ENCODE measurements around the gene WASHC2A.
"Not testable (repeated sequence)": the region's sequence is repeated elsewhere in the genome, so short reads cannot be mapped to it uniquely, and the experiment has no call there.

WASHC2A gene

DNA sequence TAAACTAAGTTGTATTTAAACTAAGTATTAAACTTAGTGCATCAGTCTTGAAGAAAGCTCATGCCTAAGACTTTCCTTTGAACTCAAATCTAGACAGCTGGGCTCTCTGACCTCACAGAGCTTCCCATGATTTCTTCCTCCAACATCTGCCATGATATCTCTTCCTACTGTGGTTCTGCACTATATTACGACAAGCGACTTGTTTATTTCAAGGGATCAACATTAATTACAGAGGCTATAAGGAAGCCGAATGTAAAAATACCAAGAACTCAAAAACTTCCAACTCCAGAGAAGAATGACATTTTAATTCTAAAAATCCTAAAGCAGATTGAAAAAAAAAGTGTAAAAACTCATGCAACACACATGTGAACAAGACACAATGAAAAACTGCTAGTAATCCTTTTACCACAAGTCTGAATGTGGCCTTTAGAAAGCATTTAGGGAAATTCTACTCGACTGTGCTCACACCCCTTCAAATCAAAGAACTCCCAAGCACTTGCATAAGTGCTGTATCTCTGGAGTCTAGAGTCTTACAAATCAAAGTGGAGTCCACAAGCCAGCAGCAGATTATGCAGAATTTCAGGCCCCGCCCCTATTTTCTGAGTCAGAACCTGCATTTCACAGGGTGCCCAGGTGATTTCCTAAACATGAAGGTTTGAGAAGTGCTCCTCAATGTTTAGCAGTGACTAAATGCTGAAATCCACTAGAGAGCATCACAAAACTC, 22.7 kb upstream of the WASHC2A start:
- no peak for DNase-seq (ENCODE audit: low spot score)
- in situ Hi-C loops (cut with MboI; ENCODE audit: low pct_unique_long_range_greater_than_20kb, low sequenced_read_pairs, unreplicated experiment): no loop called here
- TF ChIP-seq, protein P1, sequence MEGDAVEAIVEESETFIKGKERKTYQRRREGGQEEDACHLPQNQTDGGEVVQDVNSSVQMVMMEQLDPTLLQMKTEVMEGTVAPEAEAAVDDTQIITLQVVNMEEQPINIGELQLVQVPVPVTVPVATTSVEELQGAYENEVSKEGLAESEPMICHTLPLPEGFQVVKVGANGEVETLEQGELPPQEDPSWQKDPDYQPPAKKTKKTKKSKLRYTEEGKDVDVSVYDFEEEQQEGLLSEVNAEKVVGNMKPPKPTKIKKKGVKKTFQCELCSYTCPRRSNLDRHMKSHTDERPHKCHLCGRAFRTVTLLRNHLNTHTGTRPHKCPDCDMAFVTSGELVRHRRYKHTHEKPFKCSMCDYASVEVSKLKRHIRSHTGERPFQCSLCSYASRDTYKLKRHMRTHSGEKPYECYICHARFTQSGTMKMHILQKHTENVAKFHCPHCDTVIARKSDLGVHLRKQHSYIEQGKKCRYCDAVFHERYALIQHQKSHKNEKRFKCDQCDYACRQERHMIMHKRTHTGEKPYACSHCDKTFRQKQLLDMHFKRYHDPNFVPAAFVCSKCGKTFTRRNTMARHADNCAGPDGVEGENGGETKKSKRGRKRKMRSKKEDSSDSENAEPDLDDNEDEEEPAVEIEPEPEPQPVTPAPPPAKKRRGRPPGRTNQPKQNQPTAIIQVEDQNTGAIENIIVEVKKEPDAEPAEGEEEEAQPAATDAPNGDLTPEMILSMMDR (IDR thresholded peaks at IDR 0.05; ENCODE audit: extremely low read depth, insufficient read depth, missing control alignments): no peak

DNA sequence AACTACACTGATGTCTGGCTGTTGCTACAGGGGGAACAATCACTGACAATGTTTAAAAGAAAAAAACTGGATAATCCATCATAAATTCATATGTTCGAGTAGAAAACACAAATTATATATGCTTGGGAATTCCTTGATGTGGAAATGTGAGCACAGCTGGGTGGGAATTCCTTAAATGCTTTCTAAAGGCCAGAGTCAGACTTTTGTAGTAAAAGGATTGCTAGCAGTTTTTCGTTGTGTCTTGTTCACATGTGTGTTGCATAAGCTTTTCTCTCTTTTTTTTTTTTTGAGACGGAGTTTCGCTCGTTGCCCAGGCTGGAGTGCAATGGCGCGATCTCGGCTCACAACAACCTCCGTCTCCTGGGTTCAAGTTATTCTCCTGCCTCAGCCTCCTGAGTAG, 21.3 kb upstream of the WASHC2A start:
- DNase-seq (ENCODE audit: low spot score); in situ Hi-C loops (cut with MboI; ENCODE audit: low pct_unique_long_range_greater_than_20kb, low sequenced_read_pairs, unreplicated experiment): not testable (repeated sequence)

DNA sequence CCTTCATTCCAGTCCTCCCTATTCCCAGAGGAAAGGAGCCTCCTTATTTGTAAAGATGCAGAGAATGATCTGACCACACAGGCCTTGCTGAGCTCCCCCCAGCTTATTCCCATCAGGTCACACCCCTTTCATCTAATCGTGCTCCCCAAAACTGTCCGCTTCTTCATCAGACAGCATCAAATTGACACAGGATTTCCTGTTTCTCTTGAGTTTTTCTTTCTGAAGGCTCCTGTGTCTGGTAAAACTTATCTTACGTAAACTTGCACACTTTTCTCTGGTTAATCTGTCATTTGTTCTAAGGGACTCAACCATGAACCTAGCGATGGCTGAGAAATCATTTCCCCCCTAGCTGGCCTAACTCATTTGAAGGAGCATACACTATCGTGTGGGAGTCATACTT, 20.2 kb upstream of the WASHC2A start:
- not testable (repeated sequence) for DNase-seq (ENCODE audit: low spot score)

DNA sequence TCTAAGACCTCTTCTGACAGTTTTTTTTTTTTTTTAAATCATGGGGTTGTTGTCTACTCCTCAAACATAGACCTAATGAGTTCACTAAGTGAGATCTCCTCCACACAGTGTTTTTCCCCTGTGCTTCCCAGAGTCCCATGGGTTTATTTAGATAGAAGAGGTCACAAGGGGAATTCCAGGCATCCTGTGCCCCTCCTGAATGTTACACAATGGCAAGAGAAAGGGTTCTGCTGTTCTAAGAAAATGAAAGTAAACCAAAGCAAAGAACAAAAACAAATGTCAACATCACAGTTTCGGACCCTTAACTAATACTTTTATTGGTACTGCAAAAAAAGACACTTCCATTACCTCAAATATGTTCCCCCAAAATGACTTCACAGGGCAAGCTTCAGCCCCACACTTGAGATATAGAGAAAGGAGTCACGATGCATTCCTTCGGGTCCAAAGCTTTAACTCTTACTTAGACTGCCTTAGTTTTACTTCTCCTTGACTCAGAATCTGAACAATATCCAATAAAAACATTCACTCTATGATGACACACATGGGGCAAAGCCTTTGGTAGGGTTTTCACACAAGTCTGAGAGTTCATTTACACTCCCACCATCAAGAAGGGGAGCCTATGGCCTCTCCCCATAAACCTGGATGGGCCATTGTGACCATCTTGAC, 15.6 kb upstream of the WASHC2A start:
- DNase-seq (ENCODE audit: low spot score); in situ Hi-C loops (cut with MboI; ENCODE audit: low pct_unique_long_range_greater_than_20kb, low sequenced_read_pairs, unreplicated experiment): not testable (repeated sequence)

More for the DNA sequence above, 20.2 kb upstream of the WASHC2A start:
- in situ Hi-C loops (cut with MboI; ENCODE audit: low pct_unique_long_range_greater_than_20kb, low sequenced_read_pairs, unreplicated experiment): not testable (repeated sequence)

DNA sequence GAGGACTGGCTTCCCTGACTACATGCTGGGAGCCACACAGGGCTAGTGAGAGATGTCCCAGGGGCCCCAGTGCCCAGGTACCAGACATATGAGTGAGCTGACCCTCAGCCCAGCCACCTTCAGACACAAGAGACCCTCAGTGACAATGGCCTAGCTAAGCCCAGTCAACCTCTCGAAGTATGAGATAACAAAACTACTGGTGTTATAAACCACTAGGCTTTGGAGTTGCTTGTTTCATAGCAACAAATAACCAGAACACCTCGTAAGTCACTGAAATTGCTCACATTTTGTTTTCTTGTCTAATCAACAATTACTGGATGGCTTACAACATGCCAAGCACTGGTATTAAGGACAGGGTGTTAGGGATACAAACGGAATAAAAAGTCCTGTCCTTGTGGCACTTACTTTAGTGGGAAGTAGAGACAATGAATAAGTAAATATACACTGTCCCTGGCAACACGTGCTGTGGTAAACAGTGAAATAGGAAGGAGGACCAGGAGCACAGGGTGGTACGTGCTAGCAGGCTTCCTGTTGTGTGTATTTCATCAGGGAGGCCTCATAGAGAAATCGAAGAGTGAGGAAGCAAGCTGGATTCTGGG, 14.9 kb upstream of the WASHC2A start:
- DNase-seq (ENCODE audit: low spot score); in situ Hi-C loops (cut with MboI; ENCODE audit: low pct_unique_long_range_greater_than_20kb, low sequenced_read_pairs, unreplicated experiment): not testable (repeated sequence)

DNA sequence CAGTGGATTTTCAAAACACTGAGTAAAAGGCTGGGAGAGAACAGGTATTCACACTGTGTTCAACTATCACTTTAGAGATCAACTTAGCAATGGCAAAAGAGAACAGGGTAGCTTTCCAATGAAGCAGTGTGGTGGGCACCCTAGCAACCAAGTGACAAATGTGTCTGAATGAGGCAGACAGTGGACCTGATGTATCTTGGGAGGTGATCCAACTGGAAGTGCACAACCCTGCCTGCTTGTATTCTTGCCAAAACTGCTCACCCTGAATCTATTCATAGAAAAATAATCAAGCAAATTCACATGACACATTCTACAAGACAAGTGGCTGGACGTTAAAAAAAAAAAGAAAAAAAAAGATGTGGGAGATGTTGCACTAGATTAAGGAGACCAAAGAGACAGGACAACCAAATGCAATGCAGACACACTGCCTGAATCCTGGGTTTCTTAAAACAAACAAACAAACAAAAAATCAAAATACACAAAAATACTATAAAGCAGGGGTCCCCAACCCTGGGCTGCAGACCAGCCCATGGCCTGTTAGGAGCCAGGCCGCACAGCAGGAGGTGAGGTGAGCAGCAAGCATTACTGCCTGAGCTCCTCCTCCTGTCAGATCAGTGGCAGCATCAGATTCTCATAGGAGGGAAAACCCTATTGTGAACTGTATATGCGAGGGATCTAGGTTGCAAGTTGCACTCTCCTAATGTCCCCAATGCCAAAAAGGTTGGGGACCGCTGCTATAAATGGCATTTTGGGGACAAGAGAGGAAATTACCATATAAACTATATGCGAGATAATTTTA, 12.1 kb upstream of the WASHC2A start:
- in situ Hi-C loops (cut with MboI; ENCODE audit: low pct_unique_long_range_greater_than_20kb, low sequenced_read_pairs, unreplicated experiment); DNase-seq (ENCODE audit: low spot score): not testable (repeated sequence)

DNA sequence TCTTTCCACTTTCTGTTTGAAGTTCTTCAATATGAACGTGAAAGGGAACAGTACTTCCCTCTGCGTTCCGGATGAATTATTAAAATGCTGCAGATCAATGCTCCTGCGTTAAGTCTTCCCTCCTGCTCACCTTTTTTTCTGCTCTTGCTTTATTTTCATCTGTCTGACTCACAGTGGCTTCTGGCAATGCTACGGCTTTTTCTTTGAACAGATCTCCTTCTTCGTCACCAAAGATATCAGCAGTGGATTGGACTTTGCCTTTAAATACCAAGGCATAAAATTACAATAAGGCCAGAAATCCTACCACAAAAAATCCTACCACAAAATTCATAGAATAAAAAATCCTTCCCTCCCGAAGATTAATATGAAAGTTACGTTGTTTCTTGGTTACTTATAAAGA, 11.1 kb upstream of the WASHC2A start:
- DNase-seq (ENCODE audit: low spot score); in situ Hi-C loops (cut with MboI; ENCODE audit: low pct_unique_long_range_greater_than_20kb, low sequenced_read_pairs, unreplicated experiment): not testable (repeated sequence)

DNA sequence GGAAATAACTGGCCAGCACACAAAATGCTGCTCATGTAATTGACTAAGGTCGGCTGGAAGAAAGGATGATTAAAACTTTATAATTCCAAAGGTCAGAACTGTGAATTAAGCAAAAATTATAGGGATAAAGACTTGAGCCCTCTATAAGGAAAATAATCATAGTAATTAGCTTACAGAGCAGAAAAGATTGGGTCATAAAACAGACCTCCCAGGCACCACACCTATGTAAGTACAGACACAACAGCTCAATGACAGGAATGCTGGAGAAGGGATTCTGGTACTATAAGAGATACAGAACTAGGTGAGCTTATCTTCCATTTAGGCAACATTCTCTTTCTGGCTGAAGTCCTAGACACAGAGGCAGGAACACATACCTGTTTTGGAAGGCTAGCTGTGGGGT, 9.0 kb upstream of the WASHC2A start:
- in situ Hi-C loops (cut with MboI; ENCODE audit: low pct_unique_long_range_greater_than_20kb, low sequenced_read_pairs, unreplicated experiment): not testable (repeated sequence)

DNA sequence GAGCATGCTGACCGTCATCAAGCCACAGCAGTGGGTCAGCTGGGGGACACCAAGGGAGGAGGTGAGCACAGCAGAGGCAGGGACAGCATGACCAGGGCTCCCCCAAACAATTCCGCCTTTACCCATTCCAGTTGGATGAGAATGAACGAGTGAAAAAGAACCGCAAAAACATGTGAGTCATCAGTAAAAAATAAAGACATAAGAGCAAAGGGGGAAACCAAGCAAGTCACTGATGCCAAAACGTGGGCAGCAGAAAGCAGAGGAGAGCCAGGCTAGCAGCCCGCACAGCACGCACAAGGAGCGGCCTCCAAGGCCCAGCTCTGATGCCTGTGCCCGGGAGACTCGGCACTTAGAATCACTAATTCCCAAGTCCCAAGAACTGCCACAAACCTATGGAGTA, 7.8 kb upstream of the WASHC2A start:
- DNase-seq (ENCODE audit: low spot score); in situ Hi-C loops (cut with MboI; ENCODE audit: low pct_unique_long_range_greater_than_20kb, low sequenced_read_pairs, unreplicated experiment): not testable (repeated sequence)

More for the DNA sequence above, 9.0 kb upstream of the WASHC2A start:
- not testable (repeated sequence) for DNase-seq (ENCODE audit: low spot score)

DNA sequence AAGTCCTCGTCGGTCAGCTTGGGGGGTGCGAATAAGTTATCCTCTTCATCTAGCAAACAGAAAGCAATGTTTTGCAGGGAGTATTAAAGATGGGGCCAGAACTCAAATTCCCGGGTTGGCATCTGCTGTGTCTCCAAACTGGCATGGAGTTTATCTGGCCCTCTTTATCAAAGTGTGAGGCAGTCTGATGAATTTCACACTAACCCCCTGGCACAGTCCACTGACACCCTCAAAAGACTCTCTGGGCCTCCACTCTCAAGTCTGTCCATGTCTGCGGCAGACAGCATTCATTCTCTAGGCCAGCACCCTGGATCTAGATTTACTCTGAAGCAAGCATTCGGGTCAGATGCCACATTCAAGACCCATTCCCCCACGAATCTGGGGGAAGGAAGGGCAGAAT, 6.2 kb upstream of the WASHC2A start:
- DNase-seq (ENCODE audit: low spot score); in situ Hi-C loops (cut with MboI; ENCODE audit: low pct_unique_long_range_greater_than_20kb, low sequenced_read_pairs, unreplicated experiment): not testable (repeated sequence)

DNA sequence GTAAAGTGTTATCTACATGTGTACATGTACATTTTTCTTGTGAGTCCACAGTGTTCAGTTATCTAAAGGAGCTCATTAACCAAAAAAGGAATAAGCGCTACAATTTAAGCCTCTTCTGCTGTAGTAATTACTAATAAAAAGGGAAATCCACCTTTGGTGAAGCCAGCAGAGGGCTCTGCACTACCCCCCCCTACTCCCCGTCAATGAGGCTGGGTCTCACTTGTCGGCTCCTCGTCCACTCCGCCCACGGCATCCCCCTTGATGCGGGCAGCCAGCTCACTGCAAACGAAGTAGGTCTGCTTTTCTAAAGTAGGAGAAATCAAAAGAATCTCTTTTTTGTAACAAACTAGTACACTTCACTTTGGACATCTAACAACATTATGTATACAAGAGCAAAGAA, 4.7 kb upstream of the WASHC2A start:
- DNase-seq (ENCODE audit: low spot score): peak; percentile 9
- TF ChIP-seq, protein P1 (IDR thresholded peaks at IDR 0.05; ENCODE audit: extremely low read depth, insufficient read depth, missing control alignments): peak; percentile 29
- in situ Hi-C loops (cut with MboI; ENCODE audit: low pct_unique_long_range_greater_than_20kb, low sequenced_read_pairs, unreplicated experiment): no loop called here

DNA sequence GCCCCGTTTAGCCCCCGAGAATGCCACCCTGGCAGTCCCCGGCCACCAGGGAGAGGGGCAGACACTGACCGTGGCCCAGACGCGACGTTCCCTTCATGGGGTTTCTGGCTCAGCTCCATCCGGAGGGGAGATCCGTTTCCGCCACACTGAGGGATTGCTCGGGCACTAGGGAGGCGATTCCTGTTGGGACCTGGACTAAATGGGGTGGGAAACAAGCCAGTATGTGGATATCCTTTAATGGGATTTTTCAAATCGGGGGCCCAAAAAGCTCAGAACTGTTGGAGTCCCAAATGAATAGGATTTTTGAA, 552 bp downstream of the WASHC2A start:
- DNase-seq (ENCODE audit: low spot score); in situ Hi-C loops (cut with MboI; ENCODE audit: low pct_unique_long_range_greater_than_20kb, low sequenced_read_pairs, unreplicated experiment): not testable (repeated sequence)

DNA sequence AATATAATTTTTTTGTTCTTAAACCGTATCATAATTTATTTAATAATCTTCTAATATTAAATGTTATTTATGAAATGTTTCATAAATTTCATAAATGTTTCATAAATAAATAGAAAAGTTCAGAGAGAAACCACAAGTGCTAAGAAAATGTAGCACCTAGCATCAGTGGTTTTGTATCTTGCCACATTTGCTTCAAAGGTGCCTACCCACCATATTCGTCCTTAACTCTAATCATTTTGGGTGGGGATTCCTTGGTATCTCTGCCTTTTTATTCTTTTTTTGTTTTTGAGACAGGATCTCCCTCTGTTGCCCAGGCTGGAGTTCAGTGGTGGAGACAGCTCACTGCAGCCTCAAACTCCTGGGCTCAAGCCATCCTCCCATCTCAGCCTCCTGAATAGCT, 7.4 kb downstream of the WASHC2A start:
- DNase-seq (ENCODE audit: low spot score); in situ Hi-C loops (cut with MboI; ENCODE audit: low pct_unique_long_range_greater_than_20kb, low sequenced_read_pairs, unreplicated experiment): not testable (repeated sequence)
